HCT116 (cell line): ENCODE data around the gene TBC1D14. TPM values are rescaled to one million over a fixed set of nuclear protein-coding genes. Genes with fewer than 3 reads are reported as not detected.

Experiments
- ATAC-seq: fragments of 200-7000 bp; cut with Tn5 transposase; 2 replicates; pipeline ENCODE4 v1.9.1; 2020; ENCODE audit warnings: mild to moderate bottlenecking, moderate library complexity
- BruUV-seq: library from RNA; stranded (reverse); fragments of 400-500 nt; replicated peaks from 2 replicates; lab custom pipeline; 2021; lab: Mats Ljungman, UMichigan
- CTCF ChIA-PET: fragments of 300-600 bp; sonication (Branson Sonifier 250); formaldehyde crosslinking; loops from one replicate; lab custom pipeline; 2021; ENCODE audit warnings: antibody characterized with exemption; lab: Charles Lee
- POLR2A ChIA-PET: fragments of 300-600, 350-600 bp; sonication (Branson Sonifier 250); formaldehyde crosslinking; loops from one replicate; lab custom pipeline; 2021; ENCODE audit warnings: antibody characterized with exemption; lab: Charles Lee
- RAD21 ChIA-PET, 2 experiments: fragments of 300-600 bp; sonication (Branson Sonifier 250); formaldehyde crosslinking; loops; one replicate each; lab custom pipeline; 2023; ENCODE audit warnings: low total read pairs in 2 of 2; ENCODE audit not compliant: uncharacterized antibody in 2 of 2, unreplicated experiment in 2 of 2, low non-redundant PET in 1 of 2; lab: Charles Lee
- DNase-seq: peaks from one replicate; pipeline ENCODE4 v3.0.0-alpha.2; 2010; ENCODE audit warnings: low read depth, low spot score
- H2AFZ ChIP-seq: fragments of 200-600 bp; shearing (Covaris generic), sonication (generic); 2 replicates; pipeline ENCODE4 v1.6.1; 2017; ENCODE audit warnings: low read depth, mixed run types, mixed read lengths, antibody characterized with exemption, low read length; ENCODE audit not compliant: poor library complexity, severe bottlenecking
- H3K27ac ChIP-seq: 2 replicates; pipeline ENCODE4 v1.5.1; 2012; ENCODE audit warnings: low read depth, low read length
- H3K27me3 ChIP-seq: fragments of 200-600 bp; sonication (generic); 2 replicates; pipeline ENCODE4 v1.6.1; 2016; ENCODE audit warnings: mixed run types, low read length, mixed read lengths; ENCODE audit not compliant: insufficient read depth
- H3K36me3 ChIP-seq, 2 experiments: fragments of 200-500 bp in 1 of 2; fragments of 200-600 bp in 1 of 2; sonication (Bioruptor generic) in 1 of 2; sonication (generic) in 1 of 2; 2 replicates each; pipeline versions ENCODE4 v1.5.1 to v1.6.1; 2014 to 2016; ENCODE audit warnings: low read length in 2 of 2, inconsistent platforms in 1 of 2, mixed read lengths in 1 of 2, mixed run types in 1 of 2; ENCODE audit not compliant: insufficient read depth in 2 of 2, control insufficient read depth in 1 of 2
- H3K4me1 ChIP-seq, 2 experiments: fragments of 200-600 bp in 1 of 2; sonication (generic) in 1 of 2; 2 replicates each; pipeline versions ENCODE4 v1.5.1 to v1.6.1; 2012 to 2017; ENCODE audit warnings: low read length in 2 of 2, inconsistent platforms in 1 of 2, mild to moderate bottlenecking in 1 of 2, mixed read lengths in 1 of 2, mixed run types in 1 of 2, moderate library complexity in 1 of 2; ENCODE audit not compliant: insufficient read depth in 2 of 2, control insufficient read depth in 1 of 2
- H3K4me2 ChIP-seq: fragments of 200-600 bp; sonication (generic); 2 replicates; pipeline ENCODE4 v1.6.1; 2017; ENCODE audit warnings: mixed run types, low read length, mixed read lengths
- H3K4me3 ChIP-seq, 2 experiments: fragments of 200-600 bp in 1 of 2; sonication (generic) in 1 of 2; replicated peaks in 1 of 2; 2 replicates each; pipeline ENCODE4 v1.5.1; 2011 to 2016; ENCODE audit warnings: low read length in 2 of 2, control low read depth in 1 of 2, low read depth in 1 of 2, mild to moderate bottlenecking in 1 of 2, mixed read lengths in 1 of 2, mixed run types in 1 of 2
- H3K79me2 ChIP-seq: fragments of 200-600 bp; sonication (generic); 2 replicates; pipeline ENCODE4 v1.6.1; 2017; ENCODE audit warnings: mild to moderate bottlenecking, mixed run types, low read length, moderate library complexity, mixed read lengths; ENCODE audit not compliant: insufficient read depth
- H3K9ac ChIP-seq: fragments of 200-600 bp; sonication (generic); 2 replicates; pipeline ENCODE4 v1.6.1; 2016; ENCODE audit warnings: low read length, mixed read lengths
- H3K9me2 ChIP-seq: fragments of 200-600 bp; sonication (generic), shearing (Covaris generic); 2 replicates; pipeline ENCODE4 v1.6.1; 2017; ENCODE audit warnings: mixed run types, mild to moderate bottlenecking, moderate library complexity; ENCODE audit not compliant: insufficient read depth
- H3K9me3 ChIP-seq, 2 experiments: fragments of 200-500 bp in 1 of 2; fragments of 200-600 bp in 1 of 2; sonication (Bioruptor generic) in 1 of 2; sonication (generic) in 1 of 2; 2 replicates each; pipeline ENCODE4 v1.6.1; 2014 to 2017; ENCODE audit warnings: low read length in 2 of 2, mixed read lengths in 2 of 2, inconsistent platforms in 1 of 2, low read depth in 1 of 2, mild to moderate bottlenecking in 1 of 2, mixed run types in 1 of 2, moderate library complexity in 1 of 2; ENCODE audit not compliant: control insufficient read depth in 1 of 2, insufficient read depth in 1 of 2
- H4K20me1 ChIP-seq: fragments of 200-600 bp; sonication (generic), shearing (Covaris generic); 2 replicates; pipeline ENCODE4 v1.6.1; 2017; ENCODE audit warnings: mixed run types, mild to moderate bottlenecking, moderate library complexity; ENCODE audit not compliant: insufficient read depth
- CBX3 ChIP-seq: IDR thresholded peaks from 2 replicates; pipeline ENCODE4 v1.6.1; 2012; ENCODE audit warnings: low read depth
- CEBPB ChIP-seq: IDR thresholded peaks from 2 replicates; pipeline ENCODE4 v1.6.1; 2012; ENCODE audit warnings: low read depth
- ELF1 ChIP-seq: IDR thresholded peaks from 2 replicates; pipeline ENCODE4 v1.6.1; 2012; ENCODE audit warnings: low read depth, borderline replicate concordance
- EZH2 ChIP-seq: fragments of 200-600 bp; sonication (generic); IDR thresholded peaks from 2 replicates; pipeline ENCODE4 v1.6.1; 2017; ENCODE audit warnings: antibody characterized with exemption, mixed run types
- FOSL1 ChIP-seq: IDR thresholded peaks from 2 replicates; pipeline ENCODE4 v1.6.1; 2012; ENCODE audit warnings: low read depth
- JUND ChIP-seq: IDR thresholded peaks from 2 replicates; pipeline ENCODE4 v1.6.1; 2012
- POLR2A ChIP-seq: IDR thresholded peaks from 2 replicates; pipeline ENCODE4 v1.7.0; 2011; ENCODE audit warnings: borderline replicate concordance; ENCODE audit not compliant: insufficient read depth, insufficient read length; ENCODE audit errors: extremely low read depth
- POLR2AphosphoS5 ChIP-seq: IDR thresholded peaks from 2 replicates; pipeline ENCODE4 v1.6.1; 2011; ENCODE audit warnings: mild to moderate bottlenecking, low read depth, low read length, moderate library complexity
- RAD21 ChIP-seq: IDR thresholded peaks from 2 replicates; pipeline ENCODE4 v1.6.1; 2012; ENCODE audit warnings: low read depth, mild to moderate bottlenecking
- SIN3A ChIP-seq: IDR thresholded peaks from 2 replicates; pipeline ENCODE4 v1.6.1; 2012; ENCODE audit warnings: low read depth
- SP1 ChIP-seq: IDR thresholded peaks from 2 replicates; pipeline ENCODE4 v1.6.1; 2012; ENCODE audit warnings: low read depth
- SRF ChIP-seq: IDR thresholded peaks from 2 replicates; pipeline ENCODE4 v1.6.1; 2012; ENCODE audit warnings: low read depth
- TCF7L2 ChIP-seq: IDR thresholded peaks from 2 replicates; pipeline ENCODE4 v1.7.0; 2011; ENCODE audit warnings: borderline replicate concordance, inconsistent platforms; ENCODE audit not compliant: insufficient read depth, insufficient read length; ENCODE audit errors: extremely low read depth
- YY1 ChIP-seq: IDR thresholded peaks from 2 replicates; pipeline ENCODE4 v1.6.1; 2011; ENCODE audit warnings: low read length, low read depth, moderate library complexity, mild to moderate bottlenecking; ENCODE audit not compliant: insufficient replicate concordance; ENCODE audit errors: extremely low read depth
- intact Hi-C: fragments of 100-400 bp; cut with micrococcal nuclease; formaldehyde crosslinking; loops from 2 replicates; pipeline ENCODE4 v1.10.0; 2022
- total RNA-seq: library from RNA; stranded (reverse); gene quantifications from one replicate; pipeline ENCODE4 v1.2.1, GENCODE V29; 2021; ENCODE audit not compliant: unreplicated experiment
- TF ChIP-seq, protein P1 (sequence below): IDR thresholded peaks from 2 replicates; pipeline ENCODE4 v1.6.1; 2012
- TF ChIP-seq, protein P2 (sequence below): IDR thresholded peaks from 2 replicates; pipeline ENCODE4 v1.6.1; 2012; ENCODE audit warnings: low read depth
- TF ChIP-seq, protein P3 (sequence below): IDR thresholded peaks from 2 replicates; pipeline ENCODE4 v1.6.1; 2012

TBC1D14 gene
- total RNA-seq, 1 experiment from 2014 or later: 62.9 TPM

DNA sequence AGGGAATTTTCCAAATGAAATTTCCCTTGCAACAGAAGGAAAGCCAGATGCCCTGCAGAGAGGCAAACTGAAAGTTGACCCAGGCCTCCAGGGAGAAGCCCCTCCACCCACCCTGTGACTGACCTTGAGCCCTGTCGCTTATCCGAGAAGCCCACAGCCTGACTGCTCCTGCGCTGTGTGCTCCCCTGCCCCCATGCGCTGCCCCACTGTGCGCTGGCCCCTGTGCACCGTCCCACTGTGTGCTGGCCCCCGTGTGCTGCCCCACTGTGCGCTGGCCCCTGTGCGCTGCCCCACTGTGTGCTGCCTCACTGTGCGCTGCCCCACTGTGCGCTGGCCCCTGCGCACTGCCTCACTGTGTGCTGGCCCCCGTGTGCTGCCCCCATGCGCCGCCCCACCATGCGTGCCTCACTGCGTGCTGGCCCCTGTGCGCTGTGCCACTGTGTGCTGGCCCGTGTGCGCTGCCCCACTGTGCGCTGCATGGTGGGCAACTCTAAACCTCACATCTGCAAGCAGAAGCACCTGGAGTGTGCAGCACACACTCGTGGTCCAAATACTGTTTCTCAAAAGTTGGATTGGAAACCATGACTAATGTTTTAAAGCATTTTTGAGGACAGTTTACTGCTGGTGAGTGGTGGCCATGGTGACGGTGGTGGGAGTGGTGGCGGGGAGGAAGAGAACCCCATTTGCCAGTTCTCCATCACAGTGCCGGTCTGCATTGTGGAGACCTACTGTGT lies 166.5 kb downstream of the TBC1D14 start:
- no peak overlapping the region for H3K4me3 ChIP-seq
- ChIA-PET CTCF (no interaction called here), RAD21 (no interaction called here), POLR2A (interaction anchor here (1.0 kb wide), 1 partner anchor 18 kb away, joined by 3 read pairs; no protein-coding TSS in a partner anchor)
- H3K9ac ChIP-seq: no peak overlapping the region
- no peaks in the 10 kb centered on the region for H3K27me3 ChIP-seq
- peaks cover 0 to 12% of the 10 kb centered on the region in 2 experiments; a peak in 1 of 4 replicates for H3K4me1 ChIP-seq
- BruUV-seq: no TSS peak
- no peaks in the 10 kb centered on the region for H3K9me3 ChIP-seq
- H2AFZ ChIP-seq: no peak overlapping the region
- no peaks in the 10 kb centered on the region for H3K9me2 ChIP-seq
- intact Hi-C loops: no loop called here
- ATAC-seq (no peak), DNase-seq (no peak)
- no peak overlapping the region for H3K4me2 ChIP-seq
- no peaks in the 10 kb centered on the region for H3K36me3 ChIP-seq
- no peaks in the 10 kb centered on the region for H3K79me2 ChIP-seq
- no peak for TF ChIP-seq ELF1
- TF ChIP-seq SP1: no peak
- no peak for TF ChIP-seq RAD21
- TF ChIP-seq POLR2AphosphoS5: no peak
- no peak for TF ChIP-seq YY1
- TF ChIP-seq CEBPB: no peak
- TF ChIP-seq, protein P1, sequence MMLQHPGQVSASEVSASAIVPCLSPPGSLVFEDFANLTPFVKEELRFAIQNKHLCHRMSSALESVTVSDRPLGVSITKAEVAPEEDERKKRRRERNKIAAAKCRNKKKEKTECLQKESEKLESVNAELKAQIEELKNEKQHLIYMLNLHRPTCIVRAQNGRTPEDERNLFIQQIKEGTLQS: no peak
- no peak for TF ChIP-seq SRF
- TF ChIP-seq SIN3A: no peak
- no peak for TF ChIP-seq TCF7L2
- no peak overlapping the region for H3K27ac ChIP-seq
- no peaks in the 10 kb centered on the region for H4K20me1 ChIP-seq

DNA sequence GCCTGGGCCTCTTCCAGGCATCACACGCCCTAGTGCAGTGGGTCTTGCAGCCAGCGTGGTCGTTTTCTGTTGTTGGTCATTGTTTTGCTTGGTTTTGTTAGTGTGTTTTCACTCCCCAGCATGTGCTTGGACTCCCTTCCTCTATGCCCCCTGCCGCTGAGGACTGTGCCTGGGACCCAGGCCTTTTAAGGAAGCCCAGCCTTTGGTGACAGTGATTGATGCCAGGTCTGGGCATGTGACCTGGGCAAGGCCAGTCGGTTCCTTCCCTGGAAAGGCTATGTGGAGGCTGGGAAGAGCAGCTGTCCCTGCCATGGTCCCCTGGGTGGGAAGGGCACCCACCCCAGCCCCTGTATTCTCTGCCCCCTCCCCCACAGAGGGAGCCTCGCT lies 167.1 kb downstream of the TBC1D14 start:
- Histone ChIP-seq H3K9me3 (no peaks in the 10 kb centered on the region), H3K79me2 (no peaks in the 10 kb centered on the region), H3K36me3 (no peaks in the 10 kb centered on the region), H3K27ac (no peak overlapping the region), H4K20me1 (no peaks in the 10 kb centered on the region), H3K4me1 (peaks cover 0 to 14% of the 10 kb centered on the region in 2 experiments; a peak in 2 of 4 replicates), H3K4me3 (no peak overlapping the region), H3K4me2 (no peak overlapping the region), H3K9me2 (no peaks in the 10 kb centered on the region), H2AFZ (no peak overlapping the region), H3K27me3 (no peaks in the 10 kb centered on the region), H3K9ac (no peak overlapping the region)
- RAD21 ChIA-PET: no interaction called here
- intact Hi-C loops: no loop called here
- ATAC-seq: no peak
- POLR2A ChIA-PET: no interaction called here
- BruUV-seq: no TSS peak
- no peak for DNase-seq
- CTCF ChIA-PET: interaction anchor here (0.8 kb wide), 1 partner anchor 9 kb away, joined by 4 read pairs; the partner anchor contains the start of gene GRPEL1
- TF ChIP-seq SRF (no peak), POLR2AphosphoS5 (no peak), JUND (no peak), EZH2 (no peak), FOSL1 (no peak), CEBPB (no peak), SIN3A (no peak), CBX3 (no peak), POLR2A (no peak)
- TF ChIP-seq, protein P2, sequence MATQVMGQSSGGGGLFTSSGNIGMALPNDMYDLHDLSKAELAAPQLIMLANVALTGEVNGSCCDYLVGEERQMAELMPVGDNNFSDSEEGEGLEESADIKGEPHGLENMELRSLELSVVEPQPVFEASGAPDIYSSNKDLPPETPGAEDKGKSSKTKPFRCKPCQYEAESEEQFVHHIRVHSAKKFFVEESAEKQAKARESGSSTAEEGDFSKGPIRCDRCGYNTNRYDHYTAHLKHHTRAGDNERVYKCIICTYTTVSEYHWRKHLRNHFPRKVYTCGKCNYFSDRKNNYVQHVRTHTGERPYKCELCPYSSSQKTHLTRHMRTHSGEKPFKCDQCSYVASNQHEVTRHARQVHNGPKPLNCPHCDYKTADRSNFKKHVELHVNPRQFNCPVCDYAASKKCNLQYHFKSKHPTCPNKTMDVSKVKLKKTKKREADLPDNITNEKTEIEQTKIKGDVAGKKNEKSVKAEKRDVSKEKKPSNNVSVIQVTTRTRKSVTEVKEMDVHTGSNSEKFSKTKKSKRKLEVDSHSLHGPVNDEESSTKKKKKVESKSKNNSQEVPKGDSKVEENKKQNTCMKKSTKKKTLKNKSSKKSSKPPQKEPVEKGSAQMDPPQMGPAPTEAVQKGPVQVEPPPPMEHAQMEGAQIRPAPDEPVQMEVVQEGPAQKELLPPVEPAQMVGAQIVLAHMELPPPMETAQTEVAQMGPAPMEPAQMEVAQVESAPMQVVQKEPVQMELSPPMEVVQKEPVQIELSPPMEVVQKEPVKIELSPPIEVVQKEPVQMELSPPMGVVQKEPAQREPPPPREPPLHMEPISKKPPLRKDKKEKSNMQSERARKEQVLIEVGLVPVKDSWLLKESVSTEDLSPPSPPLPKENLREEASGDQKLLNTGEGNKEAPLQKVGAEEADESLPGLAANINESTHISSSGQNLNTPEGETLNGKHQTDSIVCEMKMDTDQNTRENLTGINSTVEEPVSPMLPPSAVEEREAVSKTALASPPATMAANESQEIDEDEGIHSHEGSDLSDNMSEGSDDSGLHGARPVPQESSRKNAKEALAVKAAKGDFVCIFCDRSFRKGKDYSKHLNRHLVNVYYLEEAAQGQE: no peak
- TF ChIP-seq, protein P3, sequence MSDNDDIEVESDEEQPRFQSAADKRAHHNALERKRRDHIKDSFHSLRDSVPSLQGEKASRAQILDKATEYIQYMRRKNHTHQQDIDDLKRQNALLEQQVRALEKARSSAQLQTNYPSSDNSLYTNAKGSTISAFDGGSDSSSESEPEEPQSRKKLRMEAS: no peak
